Prostate gland (tissue), 2 donors: ENCODE data around the gene L3MBTL4. TPM values are rescaled to one million over a fixed set of nuclear protein-coding genes. Genes with fewer than 3 reads are reported as not detected.

Experiments used
- DNase-seq: peaks from one replicate; pipeline ENCODE4 v3.0.0-alpha.2; 2019; ENCODE audit warnings: low spot score
- H3K27ac ChIP-seq, 2 donors: fragments of 200-600 bp; sonication (generic); 2 replicates each; pipeline ENCODE4 v1.5.1; 2017 to 2019
- H3K27me3 ChIP-seq: fragments of 200-600 bp; sonication (generic); replicated peaks from 2 replicates; pipeline ENCODE4 v1.5.1; 2019; ENCODE audit not compliant: insufficient read depth
- H3K36me3 ChIP-seq, 2 donors: fragments of 200-600 bp; sonication (generic); 1 replicate in 1 of 2; 2 replicates in 1 of 2; pipeline versions ENCODE4 v1.5.1 to v1.8.1; 2017 to 2019
- H3K4me1 ChIP-seq: fragments of 200-600 bp; sonication (generic); replicated peaks from 2 replicates; pipeline ENCODE4 v1.5.1; 2019
- H3K4me3 ChIP-seq, 2 donors: fragments of 200-600 bp; sonication (generic); 2 replicates each; pipeline ENCODE4 v1.5.1; 2017 to 2019
- H3K9me3 ChIP-seq: fragments of 200-600 bp; sonication (generic); 2 replicates; pipeline ENCODE4 v1.5.1; 2017
- POLR2A ChIP-seq: fragments of 450-650 bp; IDR thresholded peaks from one replicate; pipeline ENCODE4 v1.6.1; 2016; ENCODE audit warnings: antibody characterized with exemption, mild to moderate bottlenecking
- POLR2AphosphoS5 ChIP-seq: sonication (generic); formaldehyde crosslinking; IDR thresholded peaks from one replicate; pipeline ENCODE4 v1.6.1; 2017; ENCODE audit warnings: antibody characterized with exemption
- WGBS: methylation state at CpG from one replicate; pipeline ENCODE4 v1.1.5; 2018; 5-methylcytosine and 5-hydroxymethylcytosine counted together
- intact Hi-C: fragments of 100-400 bp; cut with DNase I; formaldehyde crosslinking; loops from one replicate; pipeline ENCODE4 v1.14.2; 2022
- total RNA-seq, 2 donors: library from RNA; depleted of rRNA; stranded (reverse); fragments of >200 nt; gene quantifications; one replicate each; pipeline ENCODE4 v1.1.0, GENCODE V29; 2016
- TF ChIP-seq, protein P1 (sequence below), 4 experiments: fragments of 200-600 bp in 2 of 4; fragments of 450-650 bp in 2 of 4; sonication (generic) in 2 of 4; IDR thresholded peaks; 1 replicate in 3 of 4; 2 replicates in 1 of 4; pipeline ENCODE4 v1.5.1; 2016 to 2019; ENCODE audit warnings: antibody characterized with exemption in 4 of 4, mild to moderate bottlenecking in 2 of 4, moderate library complexity in 2 of 4

The L3MBTL4 gene
- total RNA-seq, 2 donors from 2014 or later: 3.5 to 20.5 TPM

DNA sequence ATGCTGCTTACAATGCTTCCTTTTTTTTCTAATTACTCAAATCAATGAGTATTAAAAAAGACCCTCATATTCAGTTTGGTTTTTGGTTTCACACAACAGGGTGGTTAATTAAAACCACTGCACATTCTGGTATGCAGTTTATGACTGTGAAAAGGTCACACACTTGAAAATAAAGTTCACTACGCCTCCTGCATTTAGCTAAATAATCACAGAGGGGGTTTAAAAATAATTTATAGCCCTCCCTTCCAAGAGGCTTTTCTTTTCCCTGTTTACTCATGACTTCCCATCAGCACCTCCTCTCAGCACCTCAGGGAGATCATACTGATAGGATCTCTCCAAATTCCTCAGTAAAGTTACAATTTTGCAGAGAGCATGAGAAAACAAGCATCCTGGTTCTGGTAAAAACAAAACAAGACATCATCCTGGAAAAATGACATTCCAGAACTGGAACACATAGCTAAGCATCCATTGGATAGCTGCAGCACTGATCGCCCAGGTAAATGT is 389.9 kb downstream of the L3MBTL4 start:
- no peak overlapping the region for H3K4me3 ChIP-seq
- H3K36me3 ChIP-seq: no peaks in the 10 kb centered on the region
- no peaks in the 10 kb centered on the region for H3K9me3 ChIP-seq
- no peak overlapping the region for H3K27ac ChIP-seq
- 65% methylated on average over 2 of the region's 2 CpGs for WGBS
- no peaks in the 10 kb centered on the region for H3K4me1 ChIP-seq
- intact Hi-C loops: no loop called here
- TF ChIP-seq, protein P1, sequence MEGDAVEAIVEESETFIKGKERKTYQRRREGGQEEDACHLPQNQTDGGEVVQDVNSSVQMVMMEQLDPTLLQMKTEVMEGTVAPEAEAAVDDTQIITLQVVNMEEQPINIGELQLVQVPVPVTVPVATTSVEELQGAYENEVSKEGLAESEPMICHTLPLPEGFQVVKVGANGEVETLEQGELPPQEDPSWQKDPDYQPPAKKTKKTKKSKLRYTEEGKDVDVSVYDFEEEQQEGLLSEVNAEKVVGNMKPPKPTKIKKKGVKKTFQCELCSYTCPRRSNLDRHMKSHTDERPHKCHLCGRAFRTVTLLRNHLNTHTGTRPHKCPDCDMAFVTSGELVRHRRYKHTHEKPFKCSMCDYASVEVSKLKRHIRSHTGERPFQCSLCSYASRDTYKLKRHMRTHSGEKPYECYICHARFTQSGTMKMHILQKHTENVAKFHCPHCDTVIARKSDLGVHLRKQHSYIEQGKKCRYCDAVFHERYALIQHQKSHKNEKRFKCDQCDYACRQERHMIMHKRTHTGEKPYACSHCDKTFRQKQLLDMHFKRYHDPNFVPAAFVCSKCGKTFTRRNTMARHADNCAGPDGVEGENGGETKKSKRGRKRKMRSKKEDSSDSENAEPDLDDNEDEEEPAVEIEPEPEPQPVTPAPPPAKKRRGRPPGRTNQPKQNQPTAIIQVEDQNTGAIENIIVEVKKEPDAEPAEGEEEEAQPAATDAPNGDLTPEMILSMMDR (IDR thresholded peaks at IDR 0.05): no peak
- TF ChIP-seq POLR2A (no peak), POLR2AphosphoS5 (no peak)
- no peak for DNase-seq
- H3K27me3 ChIP-seq: no peaks in the 10 kb centered on the region

DNA sequence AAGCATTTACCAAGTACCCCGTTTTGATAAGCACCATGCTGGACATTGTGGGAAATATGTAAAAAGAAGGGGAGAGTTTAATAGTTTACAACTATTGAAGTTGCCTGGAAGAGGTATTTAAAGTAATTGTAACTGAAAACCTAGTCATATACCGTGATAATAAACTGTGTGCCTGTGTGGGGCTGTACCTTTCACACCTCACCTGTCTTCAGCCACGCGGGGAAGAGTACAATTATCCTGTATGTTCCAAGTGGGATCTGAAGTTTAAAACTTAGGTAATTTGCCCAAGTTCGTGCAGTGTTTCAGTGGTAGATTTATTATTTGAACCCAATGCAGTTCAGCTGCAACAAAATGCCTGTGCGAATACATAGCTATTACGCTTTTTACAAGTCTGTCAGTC is 391.2 kb downstream of the L3MBTL4 start:
- Histone ChIP-seq H3K27ac (no peak overlapping the region), H3K36me3 (no peaks in the 10 kb centered on the region), H3K4me3 (no peak overlapping the region), H3K27me3 (no peaks in the 10 kb centered on the region), H3K4me1 (no peaks in the 10 kb centered on the region), H3K9me3 (no peaks in the 10 kb centered on the region)
- WGBS: 80% methylated on average over 7 of the region's 7 CpGs
- intact Hi-C loops: no loop called here
- no peak for DNase-seq
- TF ChIP-seq, protein P1 (IDR thresholded peaks at IDR 0.05): no peak
- TF ChIP-seq POLR2AphosphoS5 (no peak), POLR2A (no peak)

DNA sequence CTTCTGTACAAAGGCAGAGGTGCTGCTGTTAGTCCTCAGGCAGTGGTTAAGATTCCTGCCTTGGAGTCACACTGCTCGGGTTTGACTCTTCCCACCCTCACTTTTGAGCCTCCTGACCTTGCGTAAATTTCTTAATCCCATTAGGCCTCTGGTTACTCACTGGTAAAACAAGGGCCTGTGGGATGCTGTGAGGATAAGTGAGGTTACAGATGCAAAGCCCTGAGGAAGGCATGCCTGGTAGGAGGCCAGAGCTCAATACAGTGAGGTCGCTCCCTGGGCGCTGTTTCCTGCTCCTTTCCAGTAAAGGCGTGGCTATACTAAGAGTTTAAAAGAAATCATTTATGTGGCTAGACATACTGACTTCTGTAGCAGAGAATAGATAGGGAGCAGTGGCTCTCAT is 391.9 kb downstream of the L3MBTL4 start:
- intact Hi-C loops: no loop called here
- DNase-seq: no peak
- no peaks in the 10 kb centered on the region for H3K36me3 ChIP-seq
- WGBS: 82% methylated on average over 5 of the region's 5 CpGs
- no peaks in the 10 kb centered on the region for H3K9me3 ChIP-seq
- no peak overlapping the region for H3K4me3 ChIP-seq
- H3K4me1 ChIP-seq: no peaks in the 10 kb centered on the region
- TF ChIP-seq POLR2A (no peak), POLR2AphosphoS5 (no peak)
- TF ChIP-seq, protein P1 (IDR thresholded peaks at IDR 0.05): no peak
- no peaks in the 10 kb centered on the region for H3K27me3 ChIP-seq
- H3K27ac ChIP-seq: no peak overlapping the region

DNA sequence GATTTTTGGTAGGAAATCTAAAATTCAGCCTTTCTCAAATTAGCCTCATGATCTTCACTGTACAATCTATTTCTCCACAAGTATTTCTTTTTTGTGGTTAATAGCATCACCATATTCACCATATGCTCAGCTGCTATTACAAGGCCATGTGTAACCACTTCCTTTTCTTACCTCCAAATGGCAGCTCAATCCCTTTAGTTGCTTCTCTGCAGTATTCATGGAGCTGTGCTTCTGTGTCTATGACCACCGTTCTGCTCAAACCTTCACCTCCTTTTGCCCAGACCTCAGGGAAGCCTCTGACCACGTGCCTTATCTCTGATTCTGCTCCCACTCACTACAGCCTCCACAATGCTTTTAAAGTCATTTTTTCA is 392.7 kb downstream of the L3MBTL4 start:
- no peak for DNase-seq
- Histone ChIP-seq H3K4me3 (no peak overlapping the region), H3K9me3 (no peaks in the 10 kb centered on the region), H3K4me1 (no peaks in the 10 kb centered on the region), H3K27ac (no peak overlapping the region), H3K27me3 (no peaks in the 10 kb centered on the region), H3K36me3 (no peaks in the 10 kb centered on the region)
- intact Hi-C loops: no loop called here
- 51% methylated on average over 2 of the region's 2 CpGs for WGBS
- TF ChIP-seq, protein P1 (IDR thresholded peaks at IDR 0.05): no peak
- TF ChIP-seq POLR2AphosphoS5 (no peak), POLR2A (no peak)

DNA sequence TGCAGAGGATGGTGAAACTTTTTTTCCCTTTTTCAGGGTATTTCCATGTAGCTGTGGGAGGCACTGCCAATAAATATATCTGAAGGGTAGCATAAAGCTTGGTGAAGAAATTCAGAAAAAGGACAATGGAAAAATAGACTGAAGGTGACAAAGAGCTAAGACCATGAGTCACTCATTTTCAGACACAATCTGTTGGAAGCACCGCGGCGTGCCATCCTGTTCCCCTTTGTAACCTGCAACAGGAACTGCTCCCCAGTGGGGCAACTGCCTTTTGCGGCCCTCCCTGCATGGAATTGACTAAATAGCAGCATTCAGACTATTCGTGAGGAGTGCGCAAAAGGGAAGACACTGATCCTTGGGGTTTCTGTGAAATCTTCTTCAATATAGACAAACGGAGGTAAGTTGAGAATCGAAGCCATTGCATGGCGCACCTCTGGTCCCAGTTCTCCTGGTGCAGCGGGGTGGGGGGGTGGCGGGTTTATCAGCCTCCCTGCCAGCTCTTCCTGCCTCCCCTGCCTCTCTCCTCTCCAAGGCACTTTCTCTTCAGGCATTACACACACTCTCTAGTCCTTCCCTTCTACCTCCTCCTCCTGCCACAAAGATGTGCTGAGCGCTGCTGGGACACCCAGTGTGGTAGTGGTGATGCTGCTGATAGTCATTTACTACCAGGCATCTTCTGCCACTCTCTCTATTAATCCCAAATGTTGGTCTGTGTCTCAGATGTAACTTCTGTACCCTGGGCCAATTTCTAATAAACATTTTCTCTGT is 393.2 kb downstream of the L3MBTL4 start:
- no peaks in the 10 kb centered on the region for H3K9me3 ChIP-seq
- no peak for DNase-seq
- H3K4me3 ChIP-seq: no peak overlapping the region
- H3K27me3 ChIP-seq: no peaks in the 10 kb centered on the region
- H3K27ac ChIP-seq: no peak overlapping the region
- intact Hi-C loops: no loop called here
- H3K36me3 ChIP-seq: no peaks in the 10 kb centered on the region
- H3K4me1 ChIP-seq: no peaks in the 10 kb centered on the region
- TF ChIP-seq, protein P1 (IDR thresholded peaks at IDR 0.05): no peak
- TF ChIP-seq POLR2A: no peak
- no peak for TF ChIP-seq POLR2AphosphoS5
- WGBS: 88% methylated on average over 12 of the region's 12 CpGs
